22Rv1 (cell line): ENCODE measurements around the gene SLC6A3.

Source experiments
- ZFX ChIP-seq: fragments of 450-650 bp; IDR thresholded peaks from 2 replicates; pipeline ENCODE4 v1.6.1; 2017; ENCODE audit warnings: antibody characterized with exemption, borderline replicate concordance
- TF ChIP-seq, protein P1 (sequence below): fragments of 450-650 bp; IDR thresholded peaks from 2 replicates; pipeline ENCODE4 v1.5.1; 2017; ENCODE audit warnings: mild to moderate bottlenecking

GRCh38 chr5:1382248-1382700 is 63.0 kb downstream of the SLC6A3 start:
- TF ChIP-seq, protein P1, sequence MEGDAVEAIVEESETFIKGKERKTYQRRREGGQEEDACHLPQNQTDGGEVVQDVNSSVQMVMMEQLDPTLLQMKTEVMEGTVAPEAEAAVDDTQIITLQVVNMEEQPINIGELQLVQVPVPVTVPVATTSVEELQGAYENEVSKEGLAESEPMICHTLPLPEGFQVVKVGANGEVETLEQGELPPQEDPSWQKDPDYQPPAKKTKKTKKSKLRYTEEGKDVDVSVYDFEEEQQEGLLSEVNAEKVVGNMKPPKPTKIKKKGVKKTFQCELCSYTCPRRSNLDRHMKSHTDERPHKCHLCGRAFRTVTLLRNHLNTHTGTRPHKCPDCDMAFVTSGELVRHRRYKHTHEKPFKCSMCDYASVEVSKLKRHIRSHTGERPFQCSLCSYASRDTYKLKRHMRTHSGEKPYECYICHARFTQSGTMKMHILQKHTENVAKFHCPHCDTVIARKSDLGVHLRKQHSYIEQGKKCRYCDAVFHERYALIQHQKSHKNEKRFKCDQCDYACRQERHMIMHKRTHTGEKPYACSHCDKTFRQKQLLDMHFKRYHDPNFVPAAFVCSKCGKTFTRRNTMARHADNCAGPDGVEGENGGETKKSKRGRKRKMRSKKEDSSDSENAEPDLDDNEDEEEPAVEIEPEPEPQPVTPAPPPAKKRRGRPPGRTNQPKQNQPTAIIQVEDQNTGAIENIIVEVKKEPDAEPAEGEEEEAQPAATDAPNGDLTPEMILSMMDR: no peak
- no peak for TF ChIP-seq ZFX
